Measurements from ENCODE around the gene HLTF. TPM values are rescaled to one million over a fixed set of nuclear protein-coding genes. Genes with fewer than 3 reads are reported as not detected.

HLTF gene
- total and polyA plus RNA-seq, 2 donors, result 11.3 to 28.5 TPM

GRCh38 chr3:149080011-149080698, 6.2 kb downstream of the HLTF start:
- Histone ChIP-seq H3K27ac (ENCODE audit: low read depth in 1 of 2, low read length in 1 of 2) (no peak overlapping the region), H3K27me3 (ENCODE audit: control insufficient read depth in 2 of 2, insufficient read depth in 1 of 2, low read length in 1 of 2) (no peaks in the 10 kb centered on the region), H3K4me3 (ENCODE audit: low read length in 2 of 2) (no peak overlapping the region), H3K36me3 (ENCODE audit: control insufficient read depth in 2 of 2, insufficient read depth in 2 of 2, low read length in 1 of 2) (peaks cover 3 to 11% of the 10 kb centered on the region in 2 donors), H3K4me1 (ENCODE audit: control insufficient read depth in 2 of 2, insufficient read depth in 2 of 2, low read length in 2 of 2) (peaks cover 4 to 5% of the 10 kb centered on the region in 2 donors), H3K9me3 (ENCODE audit: control insufficient read depth in 2 of 2, insufficient read depth in 1 of 2, low read length in 1 of 2) (no peaks in the 10 kb centered on the region)
- WGBS, result 97% methylated on average over 3 of the region's 3 CpGs
- DNase-seq (ENCODE audit: low read depth in 6 of 9, low spot score in 9 of 9), result no peak

DNA sequence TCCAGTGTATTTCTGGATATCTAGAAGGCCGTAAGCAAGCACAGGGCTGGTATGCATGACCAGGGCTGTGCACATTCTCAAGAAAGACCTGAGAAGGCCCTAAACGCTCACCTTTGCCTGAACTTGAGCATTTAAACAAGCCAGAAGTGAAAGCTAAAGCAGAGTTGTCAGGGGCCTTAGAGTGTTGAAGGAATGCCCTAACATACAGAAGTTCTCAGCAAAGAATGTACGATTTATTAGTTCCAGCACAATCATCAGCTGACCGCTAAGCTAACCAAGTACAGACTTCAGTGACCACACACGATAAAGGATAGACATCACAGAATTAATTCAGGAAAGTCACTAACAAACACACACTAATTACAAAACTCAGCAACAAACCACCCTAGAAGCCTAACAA, 8.7 kb downstream of the HLTF start:
- Histone ChIP-seq H3K4me3 (ENCODE audit: low read length in 2 of 2) (no peak overlapping the region), H3K27ac (ENCODE audit: low read depth in 1 of 2, low read length in 1 of 2) (no peak overlapping the region), H3K4me1 (ENCODE audit: control insufficient read depth in 2 of 2, insufficient read depth in 2 of 2, low read length in 2 of 2) (no peaks in the 10 kb centered on the region), H3K36me3 (ENCODE audit: control insufficient read depth in 2 of 2, insufficient read depth in 2 of 2, low read length in 1 of 2) (peaks cover 6 to 22% of the 10 kb centered on the region in 2 donors), H3K27me3 (ENCODE audit: control insufficient read depth in 2 of 2, insufficient read depth in 1 of 2, low read length in 1 of 2) (no peaks in the 10 kb centered on the region), H3K9me3 (ENCODE audit: control insufficient read depth in 2 of 2, insufficient read depth in 1 of 2, low read length in 1 of 2) (no peaks in the 10 kb centered on the region)
- 95% methylated on average over 5 of the region's 5 CpGs for WGBS
- DNase-seq (ENCODE audit: low read depth in 6 of 9, low spot score in 9 of 9), result no peak

DNA sequence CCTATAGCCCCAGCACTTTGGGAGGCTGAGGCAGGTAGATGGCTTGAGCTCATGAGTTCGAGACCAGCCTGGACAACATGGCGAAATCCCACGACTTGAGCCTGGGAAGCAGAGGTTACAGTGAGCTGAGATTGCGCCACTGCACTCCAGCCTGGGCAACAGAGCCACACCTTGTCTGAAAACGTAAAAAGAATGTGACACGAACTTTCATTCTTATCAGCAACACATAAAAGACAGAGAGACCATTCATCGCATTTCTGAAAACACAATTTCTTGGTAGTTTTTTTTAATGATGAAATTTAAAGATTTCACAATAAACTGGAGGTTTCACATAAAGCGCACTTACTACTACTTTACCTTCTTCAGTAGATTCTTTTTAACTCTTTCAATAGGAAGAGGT, 18.4 kb downstream of the HLTF start:
- Histone ChIP-seq H3K27me3 (ENCODE audit: control insufficient read depth in 2 of 2, insufficient read depth in 1 of 2, low read length in 1 of 2) (no peaks in the 10 kb centered on the region), H3K36me3 (ENCODE audit: control insufficient read depth in 2 of 2, insufficient read depth in 2 of 2, low read length in 1 of 2) (peaks cover 7 to 24% of the 10 kb centered on the region in 2 donors), H3K9me3 (ENCODE audit: control insufficient read depth in 2 of 2, insufficient read depth in 1 of 2, low read length in 1 of 2) (no peaks in the 10 kb centered on the region), H3K4me3 (ENCODE audit: low read length in 2 of 2) (no peak overlapping the region), H3K4me1 (ENCODE audit: control insufficient read depth in 2 of 2, insufficient read depth in 2 of 2, low read length in 2 of 2) (no peaks in the 10 kb centered on the region), H3K27ac (ENCODE audit: low read depth in 1 of 2, low read length in 1 of 2) (no peak overlapping the region)
- WGBS, result 97% methylated on average over 8 of the region's 8 CpGs
- no peak for DNase-seq (ENCODE audit: low read depth in 6 of 9, low spot score in 9 of 9)

- DNase-seq (ENCODE audit: low read depth in 6 of 9, low spot score in 9 of 9), result no peak
- Histone ChIP-seq H3K27ac (ENCODE audit: low read depth in 1 of 2, low read length in 1 of 2) (no peak overlapping the region), H3K4me1 (ENCODE audit: control insufficient read depth in 2 of 2, insufficient read depth in 2 of 2, low read length in 2 of 2) (no peaks in the 10 kb centered on the region), H3K4me3 (ENCODE audit: low read length in 2 of 2) (no peak overlapping the region), H3K9me3 (ENCODE audit: control insufficient read depth in 2 of 2, insufficient read depth in 1 of 2, low read length in 1 of 2) (no peaks in the 10 kb centered on the region), H3K36me3 (ENCODE audit: control insufficient read depth in 2 of 2, insufficient read depth in 2 of 2, low read length in 1 of 2) (peaks cover 4 to 16% of the 10 kb centered on the region in 2 donors), H3K27me3 (ENCODE audit: control insufficient read depth in 2 of 2, insufficient read depth in 1 of 2, low read length in 1 of 2) (no peaks in the 10 kb centered on the region)
- WGBS, result 100% methylated on average over 2 of the region's 2 CpGs
These were observed 24.6 kb downstream of the HLTF start for GRCh38 chr3:149061776-149062175.

GRCh38 chr3:149058602-149059001, 27.7 kb downstream of the HLTF start:
- WGBS, result 97% methylated on average over 1 of the region's 1 CpG
- no peak overlapping the region for H3K4me3 ChIP-seq (ENCODE audit: low read length in 2 of 2)
- peaks cover 4 to 24% of the 10 kb centered on the region in 2 donors for H3K36me3 ChIP-seq (ENCODE audit: control insufficient read depth in 2 of 2, insufficient read depth in 2 of 2, low read length in 1 of 2)
- no peaks in the 10 kb centered on the region for H3K9me3 ChIP-seq (ENCODE audit: control insufficient read depth in 2 of 2, insufficient read depth in 1 of 2, low read length in 1 of 2)
- H3K4me1 ChIP-seq (ENCODE audit: control insufficient read depth in 2 of 2, insufficient read depth in 2 of 2, low read length in 2 of 2), result no peaks in the 10 kb centered on the region
- H3K27ac ChIP-seq (ENCODE audit: low read depth in 1 of 2, low read length in 1 of 2), result no peak overlapping the region
- no peak for DNase-seq (ENCODE audit: low read depth in 6 of 9, low spot score in 9 of 9)
- no peaks in the 10 kb centered on the region for H3K27me3 ChIP-seq (ENCODE audit: control insufficient read depth in 2 of 2, insufficient read depth in 1 of 2, low read length in 1 of 2)

- DNase-seq (ENCODE audit: low read depth in 6 of 9, low spot score in 9 of 9), result no peak
These were observed 28.1 kb downstream of the HLTF start for GRCh38 chr3:149058198-149058597.

GRCh38 chr3:149055575-149055974, 30.8 kb downstream of the HLTF start:
- Histone ChIP-seq H3K27me3 (ENCODE audit: control insufficient read depth in 2 of 2, insufficient read depth in 1 of 2, low read length in 1 of 2) (no peaks in the 10 kb centered on the region), H3K9me3 (ENCODE audit: control insufficient read depth in 2 of 2, insufficient read depth in 1 of 2, low read length in 1 of 2) (no peaks in the 10 kb centered on the region), H3K4me3 (ENCODE audit: low read length in 2 of 2) (no peak overlapping the region), H3K36me3 (ENCODE audit: control insufficient read depth in 2 of 2, insufficient read depth in 2 of 2, low read length in 1 of 2) (peaks cover 9 to 26% of the 10 kb centered on the region in 2 donors), H3K4me1 (ENCODE audit: control insufficient read depth in 2 of 2, insufficient read depth in 2 of 2, low read length in 2 of 2) (no peaks in the 10 kb centered on the region), H3K27ac (ENCODE audit: low read depth in 1 of 2, low read length in 1 of 2) (no peak overlapping the region)
- WGBS, result 97% methylated on average over 3 of the region's 3 CpGs
- DNase-seq (ENCODE audit: low read depth in 6 of 9, low spot score in 9 of 9), result no peak

More at GRCh38 chr3:149058198-149058597, 28.1 kb downstream of the HLTF start:
- no peak overlapping the region for H3K27ac ChIP-seq (ENCODE audit: low read depth in 1 of 2, low read length in 1 of 2)
- H3K4me1 ChIP-seq (ENCODE audit: control insufficient read depth in 2 of 2, insufficient read depth in 2 of 2, low read length in 2 of 2), result no peaks in the 10 kb centered on the region
- H3K4me3 ChIP-seq (ENCODE audit: low read length in 2 of 2), result no peak overlapping the region
- peaks cover 5 to 27% of the 10 kb centered on the region in 2 donors for H3K36me3 ChIP-seq (ENCODE audit: control insufficient read depth in 2 of 2, insufficient read depth in 2 of 2, low read length in 1 of 2)
- WGBS, result 98% methylated on average over 1 of the region's 1 CpG
- no peaks in the 10 kb centered on the region for H3K9me3 ChIP-seq (ENCODE audit: control insufficient read depth in 2 of 2, insufficient read depth in 1 of 2, low read length in 1 of 2)
- H3K27me3 ChIP-seq (ENCODE audit: control insufficient read depth in 2 of 2, insufficient read depth in 1 of 2, low read length in 1 of 2), result no peaks in the 10 kb centered on the region

GRCh38 chr3:149044339-149045083, 41.8 kb downstream of the HLTF start:
- H3K27ac ChIP-seq (ENCODE audit: low read depth in 1 of 2, low read length in 1 of 2), result no peak overlapping the region
- H3K4me3 ChIP-seq (ENCODE audit: low read length in 2 of 2), result no peak overlapping the region
- H3K27me3 ChIP-seq (ENCODE audit: control insufficient read depth in 2 of 2, insufficient read depth in 1 of 2, low read length in 1 of 2), result no peaks in the 10 kb centered on the region
- no peaks in the 10 kb centered on the region for H3K9me3 ChIP-seq (ENCODE audit: control insufficient read depth in 2 of 2, insufficient read depth in 1 of 2, low read length in 1 of 2)
- peaks cover 2 to 32% of the 10 kb centered on the region in 2 donors for H3K36me3 ChIP-seq (ENCODE audit: control insufficient read depth in 2 of 2, insufficient read depth in 2 of 2, low read length in 1 of 2)
- WGBS, result over 99% methylated on average over 5 of the region's 5 CpGs
- no peak for DNase-seq (ENCODE audit: low read depth in 6 of 9, low spot score in 9 of 9)
- no peaks in the 10 kb centered on the region for H3K4me1 ChIP-seq (ENCODE audit: control insufficient read depth in 2 of 2, insufficient read depth in 2 of 2, low read length in 2 of 2)

GRCh38 chr3:149042789-149043386, 43.4 kb downstream of the HLTF start:
- Histone ChIP-seq H3K9me3 (ENCODE audit: control insufficient read depth in 2 of 2, insufficient read depth in 1 of 2, low read length in 1 of 2) (no peaks in the 10 kb centered on the region), H3K4me3 (ENCODE audit: low read length in 2 of 2) (no peak overlapping the region), H3K36me3 (ENCODE audit: control insufficient read depth in 2 of 2, insufficient read depth in 2 of 2, low read length in 1 of 2) (peaks cover 6 to 38% of the 10 kb centered on the region in 2 donors), H3K4me1 (ENCODE audit: control insufficient read depth in 2 of 2, insufficient read depth in 2 of 2, low read length in 2 of 2) (no peaks in the 10 kb centered on the region), H3K27me3 (ENCODE audit: control insufficient read depth in 2 of 2, insufficient read depth in 1 of 2, low read length in 1 of 2) (no peaks in the 10 kb centered on the region), H3K27ac (ENCODE audit: low read depth in 1 of 2, low read length in 1 of 2) (no peak overlapping the region)
- 92% methylated on average over 1 of the region's 1 CpG for WGBS
- DNase-seq (ENCODE audit: low read depth in 6 of 9, low spot score in 9 of 9), result no peak
